ENCODE results near the gene TEPSIN. TPM values are rescaled to one million over a fixed set of nuclear protein-coding genes. Genes with fewer than 3 reads are reported as not detected.

The TEPSIN gene
- total RNA-seq, 1 donor = 17.7 TPM

GRCh38 chr17:81188491-81188840 lies 50.4 kb downstream of the TEPSIN start:
- no peak for TF ChIP-seq CTCF (IDR thresholded peaks at IDR 0.05; ENCODE audit: insufficient read depth, low read depth, low read length)
- no peak for DNase-seq (ENCODE audit: low read depth)
- no peak overlapping the region for H3K4me3 ChIP-seq (ENCODE audit: low read depth, low read length)

- no peak for DNase-seq (ENCODE audit: low read depth)
- no peak for TF ChIP-seq CTCF (IDR thresholded peaks at IDR 0.05; ENCODE audit: insufficient read depth, low read depth, low read length)
Measured at GRCh38 chr17:81187586-81188490, 51.0 kb downstream of the TEPSIN start.

GRCh38 chr17:81187120-81187519 lies 51.7 kb downstream of the TEPSIN start:
- no peak overlapping the region for H3K4me3 ChIP-seq (ENCODE audit: low read depth, low read length)
- TF ChIP-seq CTCF (IDR thresholded peaks at IDR 0.05; ENCODE audit: insufficient read depth, low read depth, low read length) = no peak
- no peak for DNase-seq (ENCODE audit: low read depth)

More at GRCh38 chr17:81187586-81188490, 51.0 kb downstream of the TEPSIN start:
- H3K4me3 ChIP-seq (ENCODE audit: low read depth, low read length) = no peak overlapping the region

DNA sequence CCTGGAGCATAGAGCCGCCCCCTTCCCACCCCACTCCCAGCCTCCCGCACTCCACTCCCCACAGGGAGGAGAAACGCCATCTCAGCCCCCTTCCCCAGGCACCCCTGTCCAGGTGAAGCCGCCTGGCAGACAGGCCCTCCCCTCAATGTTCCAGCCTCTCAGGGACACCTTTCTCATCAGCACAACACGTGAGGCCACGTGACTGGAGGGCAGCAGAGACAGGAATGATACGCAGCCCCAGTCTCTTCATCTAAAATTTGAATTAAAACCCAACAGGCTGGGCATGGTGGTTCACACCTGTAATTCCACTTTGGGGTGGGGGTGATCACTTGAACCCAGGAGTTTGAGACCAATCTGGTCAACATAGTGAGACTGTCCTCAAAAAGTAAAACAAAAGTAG lies 52.7 kb downstream of the TEPSIN start:
- no peak overlapping the region for H3K4me3 ChIP-seq (ENCODE audit: low read depth, low read length)
- no peak for TF ChIP-seq CTCF (IDR thresholded peaks at IDR 0.05; ENCODE audit: insufficient read depth, low read depth, low read length)
- no peak for DNase-seq (ENCODE audit: low read depth)

GRCh38 chr17:81184555-81184954 lies 54.3 kb downstream of the TEPSIN start:
- H3K4me3 ChIP-seq (ENCODE audit: low read depth, low read length) = no peak overlapping the region
- no peak for DNase-seq (ENCODE audit: low read depth)
- no peak for TF ChIP-seq CTCF (IDR thresholded peaks at IDR 0.05; ENCODE audit: insufficient read depth, low read depth, low read length)

- TF ChIP-seq CTCF (IDR thresholded peaks at IDR 0.05; ENCODE audit: insufficient read depth, low read depth, low read length) = no peak
- H3K4me3 ChIP-seq (ENCODE audit: low read depth, low read length) = no peak overlapping the region
- DNase-seq (ENCODE audit: low read depth) = no peak
Measured at GRCh38 chr17:81183807-81184206, 55.0 kb downstream of the TEPSIN start.

All from fibroblast of villous mesenchyme (primary cell).